Activated naive CD4-positive, alpha-beta T cell treated with anti-CD3 and anti-CD28 coated beads, Interleukin-2, amount 50 U/mL, for 24 hours (primary cell): ENCODE data around the gene PLD1.
"Not testable (repeated sequence)": the region's sequence is repeated elsewhere in the genome, so short reads cannot be mapped to it uniquely, and the experiment has no call there.

ENCODE experiments used
- H3K27ac Mint-ChIP-seq: one replicate; pipeline ENCODE4 v1.8.0; 2021; ENCODE audit warnings: mild to moderate bottlenecking, mixed read lengths
- H3K27me3 Mint-ChIP-seq: one replicate; pipeline ENCODE4 v1.8.0; 2021; ENCODE audit warnings: mixed read lengths
- H3K36me3 Mint-ChIP-seq: one replicate; pipeline ENCODE4 v1.8.0; 2021; ENCODE audit warnings: mixed read lengths
- H3K4me1 Mint-ChIP-seq: one replicate; pipeline ENCODE4 v1.8.0; 2021; ENCODE audit warnings: mixed read lengths
- H3K4me3 Mint-ChIP-seq: one replicate; pipeline ENCODE4 v1.8.0; 2021; ENCODE audit warnings: mild to moderate bottlenecking, mixed read lengths
- H3K9me3 Mint-ChIP-seq: one replicate; pipeline ENCODE4 v1.8.0; 2021; ENCODE audit warnings: mixed read lengths

Gene PLD1, protein sequence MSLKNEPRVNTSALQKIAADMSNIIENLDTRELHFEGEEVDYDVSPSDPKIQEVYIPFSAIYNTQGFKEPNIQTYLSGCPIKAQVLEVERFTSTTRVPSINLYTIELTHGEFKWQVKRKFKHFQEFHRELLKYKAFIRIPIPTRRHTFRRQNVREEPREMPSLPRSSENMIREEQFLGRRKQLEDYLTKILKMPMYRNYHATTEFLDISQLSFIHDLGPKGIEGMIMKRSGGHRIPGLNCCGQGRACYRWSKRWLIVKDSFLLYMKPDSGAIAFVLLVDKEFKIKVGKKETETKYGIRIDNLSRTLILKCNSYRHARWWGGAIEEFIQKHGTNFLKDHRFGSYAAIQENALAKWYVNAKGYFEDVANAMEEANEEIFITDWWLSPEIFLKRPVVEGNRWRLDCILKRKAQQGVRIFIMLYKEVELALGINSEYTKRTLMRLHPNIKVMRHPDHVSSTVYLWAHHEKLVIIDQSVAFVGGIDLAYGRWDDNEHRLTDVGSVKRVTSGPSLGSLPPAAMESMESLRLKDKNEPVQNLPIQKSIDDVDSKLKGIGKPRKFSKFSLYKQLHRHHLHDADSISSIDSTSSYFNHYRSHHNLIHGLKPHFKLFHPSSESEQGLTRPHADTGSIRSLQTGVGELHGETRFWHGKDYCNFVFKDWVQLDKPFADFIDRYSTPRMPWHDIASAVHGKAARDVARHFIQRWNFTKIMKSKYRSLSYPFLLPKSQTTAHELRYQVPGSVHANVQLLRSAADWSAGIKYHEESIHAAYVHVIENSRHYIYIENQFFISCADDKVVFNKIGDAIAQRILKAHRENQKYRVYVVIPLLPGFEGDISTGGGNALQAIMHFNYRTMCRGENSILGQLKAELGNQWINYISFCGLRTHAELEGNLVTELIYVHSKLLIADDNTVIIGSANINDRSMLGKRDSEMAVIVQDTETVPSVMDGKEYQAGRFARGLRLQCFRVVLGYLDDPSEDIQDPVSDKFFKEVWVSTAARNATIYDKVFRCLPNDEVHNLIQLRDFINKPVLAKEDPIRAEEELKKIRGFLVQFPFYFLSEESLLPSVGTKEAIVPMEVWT

DNA sequence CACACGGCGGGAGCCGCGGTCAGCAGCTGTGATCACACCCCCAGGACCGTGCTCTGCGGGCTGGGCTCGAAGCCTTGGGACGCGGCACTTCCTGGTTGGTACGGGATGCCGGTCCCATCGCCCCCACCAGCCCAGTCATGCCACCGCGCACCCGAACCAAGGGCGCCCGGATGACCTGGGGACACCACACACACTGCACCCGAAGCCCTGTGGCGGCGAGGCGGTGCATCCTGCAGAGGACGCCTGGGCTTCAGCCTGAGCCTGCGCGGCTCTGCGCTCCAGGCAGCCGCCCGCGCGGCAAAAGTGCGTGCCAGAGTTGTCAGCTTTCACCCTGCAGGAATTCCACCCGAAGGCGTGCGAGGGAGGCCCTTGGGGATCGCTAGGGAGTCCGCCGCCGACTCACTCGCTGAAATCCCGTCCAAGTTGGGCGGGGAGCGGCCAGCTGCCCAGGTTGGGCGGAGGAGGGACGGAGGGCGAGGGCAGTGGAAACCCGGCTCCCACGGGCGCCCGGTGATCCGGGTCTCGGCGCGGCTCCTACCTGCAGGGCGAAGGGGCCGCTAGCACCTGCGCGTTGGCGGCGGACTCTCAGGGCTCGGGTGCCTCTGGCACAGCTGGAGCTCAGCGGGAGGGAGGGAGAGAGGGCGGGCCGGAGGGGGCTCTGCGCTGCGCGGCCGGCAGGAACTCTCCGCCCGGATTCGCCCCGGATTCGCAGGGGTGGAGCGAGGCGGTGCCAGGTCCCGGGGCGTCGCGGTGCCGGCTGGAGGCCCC lies at the start of gene PLD1:
PLD1 (minus strand) TSS at position 623 of the 768 bp plus-strand sequence. CDS start 72,432 bp downstream, outside the sequence.
- Mint-ChIP-seq H3K36me3 (no peaks in the 10 kb centered on the region), H3K4me1 (peaks cover 18% of the 10 kb centered on the region), H3K27me3 (peaks cover 29% of the 10 kb centered on the region), H3K4me3 (peak within 1 kb of the TSS; percentile 85), H3K27ac (no peak within 1 kb of the TSS), H3K9me3 (no peaks in the 10 kb centered on the region)

- H3K4me3 Mint-ChIP-seq, H3K27ac Mint-ChIP-seq, H3K36me3 Mint-ChIP-seq, H3K27me3 Mint-ChIP-seq, H3K4me1 Mint-ChIP-seq: not testable (repeated sequence)
- peaks cover 20% of the 10 kb centered on the region for H3K9me3 Mint-ChIP-seq
Observed at GRCh38 chr3:171858770-171859169, 48.5 kb upstream of the PLD1 start.

DNA sequence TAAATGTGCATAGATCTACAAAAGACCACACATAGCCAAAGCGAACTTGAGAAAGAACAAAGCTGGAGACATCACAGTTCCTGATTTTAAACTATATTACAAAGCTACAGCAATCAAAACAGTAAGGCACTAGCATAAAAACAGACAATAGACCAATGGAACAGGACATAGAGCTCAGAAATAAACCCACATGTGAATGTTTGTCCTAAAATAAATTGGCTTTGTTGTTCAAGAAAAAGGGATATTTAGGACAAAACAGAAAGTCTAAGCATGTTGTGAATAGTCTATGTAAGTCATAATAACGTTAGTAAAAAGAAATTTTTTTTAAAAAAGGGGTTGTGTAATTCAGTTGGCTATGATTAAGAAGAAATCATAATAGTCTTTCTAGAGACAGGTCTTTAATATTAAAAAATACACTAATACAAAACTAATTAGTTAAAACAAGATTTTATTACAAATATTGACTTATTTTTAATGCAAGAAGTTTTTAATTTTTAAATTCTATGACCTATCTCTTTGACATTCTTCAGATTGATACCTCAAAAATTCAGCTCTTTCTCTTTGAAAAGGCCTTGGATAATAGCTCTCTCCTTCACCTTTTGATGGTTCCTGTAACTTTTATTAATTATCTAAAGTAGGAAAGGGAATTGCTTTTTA lies 44.5 kb upstream of the PLD1 start:
- Mint-ChIP-seq H3K27ac (no peak overlapping the region), H3K9me3 (peaks cover 23% of the 10 kb centered on the region), H3K36me3 (no peaks in the 10 kb centered on the region), H3K27me3 (peaks cover 13% of the 10 kb centered on the region), H3K4me1 (no peaks in the 10 kb centered on the region), H3K4me3 (no peak overlapping the region)

DNA sequence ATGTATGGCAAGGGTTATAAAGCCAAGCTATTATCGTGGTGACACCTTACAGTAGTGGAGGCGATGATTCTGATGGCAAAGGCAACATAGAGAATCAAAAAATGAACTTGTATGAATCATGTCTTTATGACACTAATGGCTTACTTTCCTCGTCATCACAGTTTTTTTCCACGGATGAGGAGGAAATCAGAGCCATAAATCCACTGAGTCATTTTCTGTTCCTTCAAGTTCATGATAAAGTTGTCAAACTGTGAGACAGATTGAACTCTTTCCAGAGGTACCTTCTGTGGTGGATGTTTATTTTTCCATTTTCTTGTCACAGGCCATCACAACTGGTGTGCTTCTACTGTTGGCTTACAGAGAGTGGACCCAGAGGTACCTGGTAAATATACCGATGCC lies 41.4 kb upstream of the PLD1 start:
- Mint-ChIP-seq H3K4me3 (no peak overlapping the region), H3K9me3 (peaks cover 13% of the 10 kb centered on the region), H3K36me3 (no peaks in the 10 kb centered on the region), H3K27ac (no peak overlapping the region), H3K4me1 (peaks cover 10% of the 10 kb centered on the region), H3K27me3 (peaks cover 5% of the 10 kb centered on the region)

DNA sequence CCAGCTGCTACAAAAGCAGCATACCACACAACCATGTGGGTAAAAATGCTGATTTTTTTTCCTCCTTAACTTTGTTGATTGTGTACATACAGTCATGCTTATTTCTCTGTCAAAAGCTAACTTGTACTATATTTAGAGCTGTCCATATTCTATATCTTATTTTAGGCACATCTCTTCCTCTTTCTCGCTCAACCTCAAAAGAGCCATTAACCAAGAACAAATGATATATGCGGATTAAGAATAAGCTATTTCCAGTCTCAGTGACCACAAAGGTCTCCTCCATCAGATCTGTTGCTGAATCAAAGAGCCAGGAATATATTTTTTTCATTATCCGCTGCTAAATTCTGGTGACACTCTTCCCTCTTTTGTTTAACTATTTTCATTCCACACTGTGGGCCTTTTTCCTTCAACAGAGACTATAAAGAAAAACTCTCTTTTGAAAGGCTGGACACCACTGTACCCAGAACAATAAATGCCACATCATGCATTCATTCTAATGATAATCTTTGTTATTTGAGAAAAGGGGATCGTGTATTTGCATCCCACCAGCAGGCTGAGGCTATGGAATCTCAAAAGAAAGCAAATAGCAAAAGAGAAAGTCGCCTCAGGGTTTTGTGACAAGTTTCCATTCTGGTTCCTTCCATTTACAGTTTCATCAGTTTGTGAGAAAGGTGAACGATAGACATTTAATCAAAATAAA lies 40.8 kb upstream of the PLD1 start:
- no peak overlapping the region for H3K4me3 Mint-ChIP-seq
- H3K27ac Mint-ChIP-seq, result no peak overlapping the region
- H3K36me3 Mint-ChIP-seq, result no peaks in the 10 kb centered on the region
- peaks cover 5% of the 10 kb centered on the region for H3K27me3 Mint-ChIP-seq
- H3K9me3 Mint-ChIP-seq, result peaks cover 13% of the 10 kb centered on the region
- H3K4me1 Mint-ChIP-seq, result peaks cover 15% of the 10 kb centered on the region

- peaks cover 13% of the 10 kb centered on the region for H3K9me3 Mint-ChIP-seq
- H3K36me3 Mint-ChIP-seq, result no peaks in the 10 kb centered on the region
- no peak overlapping the region for H3K4me3 Mint-ChIP-seq
- no peak overlapping the region for H3K27ac Mint-ChIP-seq
- peaks cover 5% of the 10 kb centered on the region for H3K27me3 Mint-ChIP-seq
- H3K4me1 Mint-ChIP-seq, result peaks cover 20% of the 10 kb centered on the region
Observed at GRCh38 chr3:171850320-171850959, 40.2 kb upstream of the PLD1 start.

GRCh38 chr3:171849617-171850319 lies 39.5 kb upstream of the PLD1 start:
- Mint-ChIP-seq H3K27me3 (peaks cover 5% of the 10 kb centered on the region), H3K27ac (no peak overlapping the region), H3K36me3 (no peaks in the 10 kb centered on the region), H3K9me3 (peaks cover 13% of the 10 kb centered on the region), H3K4me1 (peaks cover 20% of the 10 kb centered on the region), H3K4me3 (no peak overlapping the region)

- H3K27ac Mint-ChIP-seq, result peak overlapping the region; percentile 21
Observed at GRCh38 chr3:171847595-171848259, 37.4 kb upstream of the PLD1 start.

DNA sequence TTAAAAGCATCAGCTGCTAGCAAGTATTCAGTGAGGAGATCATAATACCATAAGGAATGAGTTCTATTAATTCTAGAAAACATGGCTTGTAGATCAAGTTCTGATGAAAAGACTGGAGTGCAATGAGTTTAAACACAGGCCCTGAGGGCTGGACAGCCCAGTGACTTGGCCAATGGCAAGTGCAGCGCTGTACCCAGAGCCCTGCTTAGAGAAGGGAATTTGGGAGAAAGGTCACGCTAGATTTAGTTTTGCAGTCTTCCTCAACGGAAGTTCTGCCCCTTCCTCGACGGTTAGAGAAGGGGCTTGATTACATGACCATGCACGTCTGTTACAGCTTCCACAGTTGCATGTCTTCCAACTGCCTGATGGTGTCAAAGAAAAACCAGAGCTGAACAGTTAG lies 36.9 kb upstream of the PLD1 start:
- Mint-ChIP-seq H3K27ac (peak overlapping the region; percentile 48), H3K9me3 (no peaks in the 10 kb centered on the region), H3K36me3 (no peaks in the 10 kb centered on the region), H3K4me3 (peak overlapping the region; percentile 24), H3K4me1 (peaks cover 20% of the 10 kb centered on the region), H3K27me3 (no peaks in the 10 kb centered on the region)

More at GRCh38 chr3:171847595-171848259, 37.4 kb upstream of the PLD1 start:
- Mint-ChIP-seq H3K27me3 (peaks cover 4% of the 10 kb centered on the region), H3K36me3 (no peaks in the 10 kb centered on the region), H3K9me3 (no peaks in the 10 kb centered on the region), H3K4me3 (no peak overlapping the region), H3K4me1 (peaks cover 20% of the 10 kb centered on the region)

DNA sequence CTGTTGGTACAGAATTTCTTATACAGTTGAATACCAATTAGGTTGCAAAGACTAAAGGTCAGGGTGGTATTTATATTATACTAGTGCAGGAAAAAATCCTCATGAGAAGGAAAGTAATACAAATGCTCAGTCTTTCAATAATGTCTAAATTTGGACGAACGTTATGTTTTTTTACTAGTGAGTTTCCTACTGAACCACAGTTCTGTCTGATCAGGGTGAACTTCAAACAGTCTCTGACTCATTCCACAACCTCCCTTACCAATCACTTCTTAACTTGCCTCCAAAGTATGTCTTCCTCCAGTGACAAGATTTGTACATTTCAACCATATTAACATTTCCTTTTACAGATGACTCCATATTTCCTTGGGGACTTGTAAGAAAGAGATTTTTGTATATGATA lies 36.3 kb upstream of the PLD1 start:
- H3K4me3 Mint-ChIP-seq, result no peak overlapping the region
- peaks cover 20% of the 10 kb centered on the region for H3K4me1 Mint-ChIP-seq
- H3K27me3 Mint-ChIP-seq, result no peaks in the 10 kb centered on the region
- peak overlapping the region; percentile 48 for H3K27ac Mint-ChIP-seq
- no peaks in the 10 kb centered on the region for H3K36me3 Mint-ChIP-seq
- H3K9me3 Mint-ChIP-seq, result no peaks in the 10 kb centered on the region

DNA sequence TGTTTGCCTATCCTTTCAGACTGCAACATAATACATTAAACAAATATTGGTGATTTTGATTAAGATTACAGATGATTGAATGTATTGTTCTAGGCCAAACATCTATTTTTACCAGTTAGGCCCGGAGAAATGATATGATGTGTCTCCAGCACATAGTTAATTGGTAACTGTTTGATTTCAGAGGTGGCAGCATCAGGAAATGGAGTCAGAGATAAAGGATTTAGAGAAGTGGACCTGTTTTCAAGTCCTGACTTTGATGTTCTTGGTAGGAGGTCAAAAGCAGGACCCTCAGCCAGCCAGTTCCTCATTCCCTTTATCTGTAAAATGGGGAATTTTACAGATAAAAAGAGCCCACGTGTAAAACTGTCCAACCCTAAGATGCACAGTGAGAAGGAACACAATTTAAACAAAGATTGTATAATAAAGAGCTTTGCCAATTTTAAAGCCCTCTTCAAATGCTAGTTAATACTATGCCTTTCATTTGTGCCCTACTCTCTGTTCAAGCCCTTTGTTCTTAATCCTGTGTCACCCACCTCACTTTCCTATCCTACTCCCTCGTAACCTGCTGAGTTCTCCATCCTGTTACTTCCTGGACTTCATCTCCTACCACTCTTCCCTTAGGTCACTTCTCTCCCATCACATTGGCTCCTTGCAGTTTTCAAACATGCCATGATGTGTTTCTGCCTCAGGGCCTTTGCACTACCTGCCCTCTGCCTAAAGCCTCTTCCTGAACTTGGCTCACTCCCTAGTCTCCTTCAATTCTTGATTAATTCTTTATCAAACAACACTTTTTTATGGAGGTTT lies 35.4 kb upstream of the PLD1 start:
- no peak overlapping the region for H3K27ac Mint-ChIP-seq
- peaks cover 20% of the 10 kb centered on the region for H3K4me1 Mint-ChIP-seq

DNA sequence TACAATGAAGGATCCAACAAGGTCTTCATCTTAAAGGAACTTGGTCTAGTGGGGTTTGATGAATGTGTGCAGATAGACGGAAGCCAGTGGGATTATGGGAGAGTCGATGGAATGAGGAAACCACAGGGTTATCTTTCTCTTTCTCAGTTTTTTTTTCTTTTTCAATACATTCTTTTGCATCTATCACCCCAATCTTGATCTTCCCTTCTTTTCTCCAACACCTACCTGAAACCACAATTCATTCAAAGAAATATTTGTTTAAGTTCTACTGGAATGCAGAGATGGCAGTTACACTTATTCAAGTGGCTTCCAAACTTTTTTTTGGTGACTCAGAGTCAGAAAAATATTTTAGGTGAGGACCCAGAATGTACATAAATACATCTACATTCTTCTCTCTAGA lies 34.6 kb upstream of the PLD1 start:
- Mint-ChIP-seq H3K4me3 (no peak overlapping the region), H3K36me3 (no peaks in the 10 kb centered on the region), H3K4me1 (peaks cover 20% of the 10 kb centered on the region), H3K9me3 (no peaks in the 10 kb centered on the region), H3K27ac (peak overlapping the region; percentile 14), H3K27me3 (peaks cover 1% of the 10 kb centered on the region)

More for the DNA sequence above, 35.4 kb upstream of the PLD1 start:
- no peaks in the 10 kb centered on the region for H3K27me3 Mint-ChIP-seq
- no peak overlapping the region for H3K4me3 Mint-ChIP-seq
- no peaks in the 10 kb centered on the region for H3K36me3 Mint-ChIP-seq
- H3K9me3 Mint-ChIP-seq, result no peaks in the 10 kb centered on the region
